Stomach (tissue), 4 donors: ENCODE results near the gene USP17L26.
"Not testable (repeated sequence)": the region's sequence is repeated elsewhere in the genome, so short reads cannot be mapped to it uniquely, and the experiment has no call there.

Experiments
- POLR2A ChIP-seq, 4 donors: fragments of 450-650 bp; IDR thresholded peaks; one replicate each; pipeline ENCODE4 v1.6.1; 2016; ENCODE audit warnings: antibody characterized with exemption in 4 of 4, control low read depth in 2 of 4, mild to moderate bottlenecking in 1 of 4, moderate library complexity in 1 of 4
- POLR2AphosphoS5 ChIP-seq, 3 donors: sonication (generic); formaldehyde crosslinking; IDR thresholded peaks; one replicate each; pipeline ENCODE4 v1.6.1; 2016; ENCODE audit warnings: antibody characterized with exemption in 3 of 3
- TF ChIP-seq, protein P1 (sequence below), 7 experiments: fragments of 450-650 bp in 4 of 7; fragments of 200-600 bp in 3 of 7; sonication (generic) in 3 of 7; IDR thresholded peaks; one replicate each; pipeline ENCODE4 v1.5.1; 2016 to 2019; ENCODE audit warnings: antibody characterized with exemption in 7 of 7, control low read depth in 2 of 7, mild to moderate bottlenecking in 1 of 7

DNA sequence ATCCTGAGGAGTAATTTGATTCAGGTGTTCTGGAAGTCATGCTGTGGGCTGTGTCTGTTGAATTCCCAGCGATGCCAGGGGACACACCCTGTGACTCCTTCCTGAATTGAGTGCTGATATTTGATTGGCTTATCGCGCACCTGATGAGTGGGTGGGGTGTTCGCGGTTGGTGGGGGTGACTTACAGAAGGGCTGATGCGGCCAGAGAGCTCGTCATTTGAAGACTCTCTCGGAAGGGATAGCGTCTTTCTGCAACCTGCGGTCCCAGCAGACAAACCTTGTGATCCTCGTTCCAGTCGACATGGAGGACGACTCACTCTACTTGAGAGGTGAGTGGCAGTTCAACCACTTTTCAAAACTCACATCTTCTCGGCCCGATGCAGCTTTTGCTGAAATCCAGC lies 9.6 kb upstream of the USP17L26 start, which contains the start of gene USP17L24:
- TF ChIP-seq, protein P1, sequence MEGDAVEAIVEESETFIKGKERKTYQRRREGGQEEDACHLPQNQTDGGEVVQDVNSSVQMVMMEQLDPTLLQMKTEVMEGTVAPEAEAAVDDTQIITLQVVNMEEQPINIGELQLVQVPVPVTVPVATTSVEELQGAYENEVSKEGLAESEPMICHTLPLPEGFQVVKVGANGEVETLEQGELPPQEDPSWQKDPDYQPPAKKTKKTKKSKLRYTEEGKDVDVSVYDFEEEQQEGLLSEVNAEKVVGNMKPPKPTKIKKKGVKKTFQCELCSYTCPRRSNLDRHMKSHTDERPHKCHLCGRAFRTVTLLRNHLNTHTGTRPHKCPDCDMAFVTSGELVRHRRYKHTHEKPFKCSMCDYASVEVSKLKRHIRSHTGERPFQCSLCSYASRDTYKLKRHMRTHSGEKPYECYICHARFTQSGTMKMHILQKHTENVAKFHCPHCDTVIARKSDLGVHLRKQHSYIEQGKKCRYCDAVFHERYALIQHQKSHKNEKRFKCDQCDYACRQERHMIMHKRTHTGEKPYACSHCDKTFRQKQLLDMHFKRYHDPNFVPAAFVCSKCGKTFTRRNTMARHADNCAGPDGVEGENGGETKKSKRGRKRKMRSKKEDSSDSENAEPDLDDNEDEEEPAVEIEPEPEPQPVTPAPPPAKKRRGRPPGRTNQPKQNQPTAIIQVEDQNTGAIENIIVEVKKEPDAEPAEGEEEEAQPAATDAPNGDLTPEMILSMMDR (IDR thresholded peaks at IDR 0.05) = not testable (repeated sequence)
- not testable (repeated sequence) for TF ChIP-seq POLR2A, POLR2AphosphoS5 (IDR thresholded peaks at IDR 0.05)
